Measurements from ENCODE around the gene CCDC172.

GRCh38 chr10:116311016-116311415 lies 13.2 kb upstream of the CCDC172 start:
- TF ChIP-seq GATA2 (IDR thresholded peaks at IDR 0.05; ENCODE audit: low read depth, low read length) (no peak), GATA3 (IDR thresholded peaks at IDR 0.05; ENCODE audit: low read depth, low read length) (no peak)

Data from SH-SY5Y (cell line).